Thoracic aorta (tissue), 2 donors: ENCODE data around the gene ZNF836. TPM values are rescaled to one million over a fixed set of nuclear protein-coding genes. Genes with fewer than 3 reads are reported as not detected.
A peak's percentile ranks its signal among the peaks of the same experiment; 100 is the strongest.
"Not testable (repeated sequence)": the region's sequence is repeated elsewhere in the genome, so short reads cannot be mapped to it uniquely, and the experiment has no call there.

Experiments used
- ATAC-seq: fragments of 150-250 bp; one replicate; pipeline ENCODE4 v1.8.0; 2017; ENCODE audit warnings: low read depth; ENCODE audit not compliant: insufficient number of reproducible peaks, low FRiP score
- DNase-seq: peaks from one replicate; pipeline ENCODE4 v3.0.0-alpha.2; 2020; ENCODE audit warnings: low spot score
- H3K27ac ChIP-seq, 2 donors: fragments of 200-600 bp; sonication (generic); 1 replicate in 1 of 2; 2 replicates in 1 of 2; pipeline ENCODE4 v1.5.1; 2016; ENCODE audit warnings: mild to moderate bottlenecking in 2 of 2, moderate library complexity in 2 of 2
- H3K27me3 ChIP-seq: fragments of 200-600 bp; sonication (generic); replicated peaks from 2 replicates; pipeline ENCODE4 v1.6.0; 2016; ENCODE audit warnings: mild to moderate bottlenecking; ENCODE audit not compliant: insufficient read depth
- H3K36me3 ChIP-seq: fragments of 200-600 bp; sonication (generic); one replicate; pipeline ENCODE4 v1.5.1; 2016
- H3K4me1 ChIP-seq, 2 donors: fragments of 200-600 bp; sonication (generic); 1 replicate in 1 of 2; 2 replicates in 1 of 2; pipeline versions ENCODE4 v1.5.1 to v1.6.0; 2016; ENCODE audit warnings: low read depth in 2 of 2, mild to moderate bottlenecking in 1 of 2; ENCODE audit not compliant: control insufficient read depth in 1 of 2
- H3K4me3 ChIP-seq: fragments of 200-600 bp; sonication (generic); 2 replicates; pipeline ENCODE4 v1.5.1; 2016; ENCODE audit warnings: mild to moderate bottlenecking
- H3K9me3 ChIP-seq: fragments of 200-600 bp; sonication (generic); 2 replicates; pipeline ENCODE4 v1.5.1; 2016
- CTCF ChIP-seq: fragments of 200-600 bp; sonication (generic); IDR thresholded peaks from one replicate; pipeline ENCODE4 v1.5.1; 2019; ENCODE audit warnings: antibody characterized with exemption
- total RNA-seq, 2 donors: library from RNA; depleted of rRNA; stranded (reverse); fragments of >200 nt; gene quantifications; one replicate each; pipeline versions ENCODE4 v1.1.0 to v1.2.3, GENCODE V29; 2016

The ZNF836 gene
- total RNA-seq, 2 donors from 2014 or later: 8.4 to 29.3 TPM

- ATAC-seq (no peak), DNase-seq (no peak)
- no peak overlapping the region for H3K27ac ChIP-seq
- H3K27me3 ChIP-seq: no peaks in the 10 kb centered on the region
- H3K4me1 ChIP-seq: peaks cover 0 to 8% of the 10 kb centered on the region in 2 donors
- H3K36me3 ChIP-seq: peaks cover 82% of the 10 kb centered on the region
- no peak overlapping the region for H3K4me3 ChIP-seq
- no peak for TF ChIP-seq CTCF
- no peaks in the 10 kb centered on the region for H3K9me3 ChIP-seq
Measured at GRCh38 chr19:52214241-52214640, 42.8 kb upstream of the ZNF836 start.

GRCh38 chr19:52212572-52213255 is 41.3 kb upstream of the ZNF836 start:
- no peak for TF ChIP-seq CTCF
- Histone ChIP-seq H3K36me3 (peaks cover 70% of the 10 kb centered on the region), H3K4me1 (peaks cover 0 to 13% of the 10 kb centered on the region in 2 donors), H3K9me3 (no peaks in the 10 kb centered on the region), H3K27ac (no peak overlapping the region), H3K4me3 (no peak overlapping the region), H3K27me3 (no peaks in the 10 kb centered on the region)
- ATAC-seq: no peak
- DNase-seq: no peak

GRCh38 chr19:52211926-52212571 is 40.6 kb upstream of the ZNF836 start:
- H3K27ac ChIP-seq: no peak overlapping the region
- no peak for TF ChIP-seq CTCF
- no peak overlapping the region for H3K4me3 ChIP-seq
- peaks cover 0 to 13% of the 10 kb centered on the region in 2 donors for H3K4me1 ChIP-seq
- ATAC-seq (no peak), DNase-seq (no peak)
- peaks cover 70% of the 10 kb centered on the region for H3K36me3 ChIP-seq
- H3K27me3 ChIP-seq: no peaks in the 10 kb centered on the region
- no peaks in the 10 kb centered on the region for H3K9me3 ChIP-seq

DNA sequence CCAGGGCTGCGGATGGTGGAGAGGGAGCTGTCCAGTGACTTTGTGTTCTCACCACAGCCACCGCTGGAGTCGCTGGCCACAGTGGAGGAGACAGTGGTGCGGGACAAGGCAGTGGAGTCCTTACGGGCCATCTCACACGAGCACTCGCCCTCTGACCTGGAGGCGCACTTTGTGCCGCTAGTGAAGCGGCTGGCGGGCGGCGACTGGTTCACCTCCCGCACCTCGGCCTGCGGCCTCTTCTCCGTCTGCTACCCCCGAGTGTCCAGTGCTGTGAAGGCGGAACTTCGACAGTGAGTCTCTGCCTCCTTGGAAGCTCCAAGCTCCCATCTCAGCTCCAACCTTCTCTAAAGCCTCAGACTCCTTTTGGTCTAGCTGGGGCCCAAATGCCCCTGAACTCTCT is 39.8 kb upstream of the ZNF836 start:
- H3K36me3 ChIP-seq: peaks cover 69% of the 10 kb centered on the region
- no peaks in the 10 kb centered on the region for H3K9me3 ChIP-seq
- no peak overlapping the region for H3K27ac ChIP-seq
- no peak for DNase-seq
- H3K4me3 ChIP-seq: no peak overlapping the region
- H3K4me1 ChIP-seq: peaks cover 0 to 13% of the 10 kb centered on the region in 2 donors
- TF ChIP-seq CTCF: no peak
- H3K27me3 ChIP-seq: no peaks in the 10 kb centered on the region
- no peak for ATAC-seq

GRCh38 chr19:52206481-52206880 is 35.1 kb upstream of the ZNF836 start:
- DNase-seq: no peak
- Histone ChIP-seq H3K4me1 (peaks cover 0 to 32% of the 10 kb centered on the region in 2 donors), H3K9me3 (no peaks in the 10 kb centered on the region), H3K27ac (no peak overlapping the region), H3K27me3 (no peaks in the 10 kb centered on the region), H3K4me3 (no peak overlapping the region), H3K36me3 (peaks cover 64% of the 10 kb centered on the region)
- ATAC-seq: no peak
- no peak for TF ChIP-seq CTCF

GRCh38 chr19:52200755-52201391 is 29.5 kb upstream of the ZNF836 start:
- H3K9me3 ChIP-seq, H3K27me3 ChIP-seq, ATAC-seq, DNase-seq: not testable (repeated sequence)
- Histone ChIP-seq H3K36me3 (peaks cover 45% of the 10 kb centered on the region), H3K4me3 (peak overlapping the region; percentile 22), H3K27ac (peak overlapping the region; percentile 70 to 73), H3K4me1 (peaks cover 12 to 51% of the 10 kb centered on the region in 2 donors)
